ENCODE results near the gene EPB41L4A.

Gene EPB41L4A

DNA sequence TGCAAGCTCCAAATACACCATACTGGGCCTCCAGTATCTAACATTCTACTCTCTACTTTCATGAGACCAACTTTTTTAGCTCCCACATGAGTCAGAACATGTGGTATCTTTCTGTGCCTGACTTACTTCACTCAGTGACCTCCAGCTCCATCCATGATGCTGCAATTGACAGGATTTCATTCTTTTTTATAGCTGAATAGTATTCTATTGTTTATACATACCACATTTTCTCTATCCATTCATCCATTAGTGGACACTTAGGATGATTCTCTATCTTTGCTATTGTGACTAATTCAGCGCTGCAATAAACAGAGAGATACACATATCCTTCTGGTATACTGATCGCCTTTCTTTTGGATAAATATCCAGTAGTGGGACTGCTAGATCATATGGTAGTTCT is 68.5 kb downstream of the EPB41L4A start:
- DNase-seq = no peak

DNA sequence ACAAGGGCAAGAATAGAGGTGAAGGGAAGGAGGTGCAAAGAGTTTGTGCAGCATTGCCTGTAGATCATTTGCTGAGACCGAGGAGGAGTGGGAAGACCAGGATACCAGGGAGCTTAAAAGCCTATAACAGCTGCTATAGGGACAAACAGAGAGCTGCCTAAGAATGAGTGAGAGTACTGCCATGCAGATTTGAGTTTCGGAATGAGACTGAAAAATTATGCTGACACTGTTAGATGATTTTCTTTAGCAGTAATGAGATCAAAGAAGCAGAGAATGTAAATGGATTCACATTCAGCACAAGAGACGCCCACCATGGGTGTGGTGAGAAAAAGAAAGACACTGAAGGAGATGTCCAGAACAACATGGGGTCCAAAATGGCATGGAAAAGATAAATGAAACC is 69.7 kb downstream of the EPB41L4A start:
- DNase-seq = no peak

DNA sequence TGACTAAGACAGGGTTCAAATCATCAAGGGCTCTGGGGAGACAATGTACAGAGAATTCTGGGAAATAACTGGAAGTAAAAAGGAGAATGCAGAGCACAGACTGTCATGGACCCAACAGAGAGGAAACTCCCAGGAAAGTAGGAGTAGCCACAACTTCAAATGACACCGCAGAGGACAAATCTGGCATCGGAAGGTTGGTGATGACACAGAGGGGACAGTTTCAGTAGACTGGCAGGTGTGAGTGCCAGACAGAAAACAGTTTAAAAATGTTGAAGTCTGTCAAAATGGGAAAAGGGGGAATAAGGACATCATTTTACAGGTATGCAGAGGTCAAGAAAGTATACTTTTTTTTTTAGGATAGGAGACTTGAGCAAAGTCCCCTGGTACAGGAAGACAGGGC is 70.2 kb downstream of the EPB41L4A start:
- DNase-seq = no peak

DNA sequence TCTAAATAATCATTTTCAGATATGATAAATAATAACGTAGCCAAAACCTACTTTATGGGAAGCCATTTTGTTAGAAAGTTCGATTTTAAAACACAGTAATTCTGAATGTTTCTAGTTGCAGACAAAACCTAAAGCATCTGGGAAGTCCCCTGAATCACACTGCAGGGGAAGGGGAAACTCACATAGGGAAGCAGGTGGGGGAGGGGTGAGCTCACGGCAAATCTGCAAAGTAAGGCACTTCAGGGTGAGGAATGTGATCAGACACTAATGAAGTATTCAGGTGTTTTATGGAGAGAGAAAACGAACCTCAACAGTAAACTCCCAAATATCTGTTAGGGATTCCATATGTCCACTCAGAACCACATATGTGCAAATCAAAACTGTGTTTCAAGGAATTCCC is 70.7 kb downstream of the EPB41L4A start:
- DNase-seq = no peak

DNA sequence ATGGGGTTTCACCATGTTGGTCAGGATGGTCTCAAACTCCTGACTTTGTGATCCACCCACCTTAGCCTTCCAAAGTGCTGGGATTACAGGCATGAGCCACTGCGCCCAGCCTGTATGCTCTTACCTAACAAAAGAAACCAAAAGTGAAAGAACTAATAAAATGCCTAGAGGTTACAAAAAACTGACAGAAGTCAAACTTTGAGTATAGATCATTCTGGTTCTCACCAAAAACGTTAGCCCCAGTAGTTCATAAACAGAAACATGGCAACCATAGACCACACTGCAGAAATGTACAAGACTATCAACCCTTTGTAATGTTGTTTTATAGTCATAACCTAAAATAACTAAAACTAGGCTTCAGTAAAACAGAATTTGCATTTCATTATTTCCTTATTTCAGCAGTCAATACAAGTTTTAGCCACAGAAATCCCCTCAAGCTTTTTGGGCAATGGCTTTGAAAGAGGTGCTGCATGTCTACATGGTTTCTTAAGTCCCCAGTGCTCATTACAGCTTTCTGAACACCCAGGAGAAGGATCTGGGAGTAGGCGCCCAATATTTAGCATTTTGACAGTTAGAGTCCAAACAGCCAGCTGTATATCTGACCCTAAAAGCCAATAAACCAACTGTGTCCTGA is 72.5 kb downstream of the EPB41L4A start:
- DNase-seq = no peak

DNA sequence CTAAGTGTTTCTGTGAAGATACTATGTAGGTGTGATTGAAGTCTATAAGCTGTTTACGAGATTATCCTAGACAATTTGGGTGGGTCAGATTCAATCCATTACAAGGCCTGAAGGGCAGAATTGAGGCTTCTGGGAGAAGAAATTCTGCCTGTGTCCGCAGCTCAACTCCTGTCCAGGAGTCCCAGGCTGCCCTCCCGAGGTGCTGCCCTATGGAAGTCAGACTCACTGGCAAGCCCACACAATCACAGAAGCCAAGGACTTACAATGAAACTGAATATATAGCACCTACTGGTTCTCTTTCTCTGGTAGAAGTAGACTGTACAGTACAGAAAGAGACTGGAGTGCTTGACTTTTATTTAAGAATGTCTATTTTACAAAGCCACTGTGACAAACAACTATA is 74.5 kb downstream of the EPB41L4A start:
- no peak for DNase-seq

DNA sequence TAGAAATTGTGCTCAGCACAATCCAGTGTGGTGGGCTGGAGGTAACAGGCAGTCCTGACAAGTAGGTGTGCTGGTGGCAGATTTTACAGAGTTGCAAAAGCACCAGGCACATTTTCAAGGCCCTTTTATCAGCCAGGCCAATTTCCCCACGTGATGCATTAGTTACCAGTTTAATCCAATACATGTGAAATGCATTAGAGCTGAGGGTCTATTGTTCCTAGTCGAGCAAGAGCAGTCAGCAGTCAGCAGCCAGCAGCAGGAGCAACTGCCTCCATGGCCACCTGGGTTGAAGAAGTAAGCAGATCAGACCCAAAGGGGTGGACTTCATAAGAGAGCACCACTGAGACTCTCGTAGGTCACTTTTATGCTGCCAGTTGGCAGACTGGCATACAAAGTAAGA is 76.7 kb downstream of the EPB41L4A start:
- no peak for DNase-seq

DNA sequence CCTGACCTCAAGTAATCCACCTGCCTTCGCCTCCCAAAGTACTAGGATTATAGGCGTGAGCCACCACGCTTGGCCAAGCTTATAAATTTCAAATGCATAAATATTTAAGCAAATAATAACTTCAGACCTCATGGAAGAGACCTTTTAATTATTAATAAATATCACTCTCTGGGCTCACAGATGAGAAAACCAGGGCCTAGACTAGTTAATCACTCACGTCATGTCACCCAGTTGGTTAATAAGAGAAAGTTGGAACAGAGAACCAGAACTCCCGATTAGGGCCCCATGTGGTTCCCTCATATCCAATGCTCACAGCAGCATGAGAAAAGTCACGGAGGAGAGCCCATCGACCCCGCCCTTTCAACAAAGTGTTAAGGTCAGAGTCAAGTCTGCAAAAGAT is 79.3 kb downstream of the EPB41L4A start:
- no peak for DNase-seq

DNA sequence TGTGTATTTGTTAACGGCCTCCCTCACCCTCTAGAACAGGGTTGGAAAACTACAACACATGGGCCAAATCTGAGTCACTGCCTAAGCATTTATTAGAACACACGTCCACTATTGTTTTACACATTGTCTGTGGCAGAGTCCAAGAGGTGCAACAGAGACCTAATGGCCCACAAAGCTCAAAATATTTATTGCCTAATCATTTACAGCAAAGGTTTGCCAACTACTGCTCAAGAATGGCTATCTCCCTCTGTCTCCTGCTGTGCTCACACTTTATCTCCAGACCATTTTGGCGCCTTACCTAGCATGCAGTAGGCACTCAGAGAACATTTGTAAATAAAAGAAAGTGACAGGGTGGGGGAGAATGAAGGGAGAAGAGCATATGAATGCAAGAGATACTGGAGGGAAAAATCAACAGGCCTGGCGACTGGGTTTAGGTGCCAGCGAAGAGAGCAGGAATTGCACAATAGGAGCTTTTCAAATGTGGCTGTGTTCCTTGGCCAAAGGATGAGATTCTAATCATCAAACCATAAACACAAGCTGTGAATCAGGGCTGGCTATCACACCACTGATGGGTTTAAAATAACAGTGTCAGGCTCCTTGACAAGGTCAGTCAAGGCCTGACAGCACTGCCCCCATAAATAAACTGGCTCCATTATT is 80.3 kb downstream of the EPB41L4A start:
- no peak for DNase-seq

DNA sequence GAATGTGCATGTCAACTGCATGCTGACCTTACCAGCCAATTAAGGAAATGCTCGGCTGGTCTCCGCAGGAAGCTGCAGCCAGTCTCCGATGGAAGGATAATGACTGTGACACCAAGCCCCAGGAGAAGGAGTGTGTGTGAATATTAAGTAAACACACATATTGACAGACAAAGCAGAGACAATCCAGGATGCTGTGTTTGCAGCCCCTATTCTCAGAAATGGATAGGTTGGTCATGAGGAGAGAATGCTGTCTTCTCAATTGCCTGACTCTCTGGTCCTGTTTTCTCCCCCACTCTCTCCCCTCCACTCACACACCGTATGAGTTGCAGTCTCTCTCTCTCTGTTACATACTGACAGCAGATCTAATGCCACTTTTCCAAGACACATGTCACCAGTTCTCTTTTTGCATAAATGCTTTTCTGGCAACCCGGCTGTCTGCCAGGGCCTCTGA is 85.7 kb downstream of the EPB41L4A start:
- no peak for DNase-seq

DNA sequence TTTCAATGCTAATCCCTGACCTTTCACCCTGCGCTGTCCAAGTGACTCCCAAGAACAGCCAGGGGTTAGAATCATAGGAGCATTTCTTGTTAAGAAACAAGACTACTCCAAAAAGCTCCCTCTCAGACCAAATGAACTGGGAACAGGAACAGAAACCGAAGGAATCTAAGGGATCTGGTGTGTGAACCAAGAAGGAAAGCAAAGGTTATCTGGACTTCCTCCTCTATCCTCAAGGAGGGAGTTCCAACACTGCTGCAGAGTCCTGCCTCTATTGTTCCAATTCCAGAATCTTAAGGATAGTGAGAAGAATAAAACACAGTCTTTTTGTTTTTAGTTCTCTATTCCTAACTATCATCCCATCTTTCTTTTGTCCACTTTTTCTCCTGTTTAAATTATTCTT is 87.2 kb downstream of the EPB41L4A start:
- DNase-seq = no peak

DNA sequence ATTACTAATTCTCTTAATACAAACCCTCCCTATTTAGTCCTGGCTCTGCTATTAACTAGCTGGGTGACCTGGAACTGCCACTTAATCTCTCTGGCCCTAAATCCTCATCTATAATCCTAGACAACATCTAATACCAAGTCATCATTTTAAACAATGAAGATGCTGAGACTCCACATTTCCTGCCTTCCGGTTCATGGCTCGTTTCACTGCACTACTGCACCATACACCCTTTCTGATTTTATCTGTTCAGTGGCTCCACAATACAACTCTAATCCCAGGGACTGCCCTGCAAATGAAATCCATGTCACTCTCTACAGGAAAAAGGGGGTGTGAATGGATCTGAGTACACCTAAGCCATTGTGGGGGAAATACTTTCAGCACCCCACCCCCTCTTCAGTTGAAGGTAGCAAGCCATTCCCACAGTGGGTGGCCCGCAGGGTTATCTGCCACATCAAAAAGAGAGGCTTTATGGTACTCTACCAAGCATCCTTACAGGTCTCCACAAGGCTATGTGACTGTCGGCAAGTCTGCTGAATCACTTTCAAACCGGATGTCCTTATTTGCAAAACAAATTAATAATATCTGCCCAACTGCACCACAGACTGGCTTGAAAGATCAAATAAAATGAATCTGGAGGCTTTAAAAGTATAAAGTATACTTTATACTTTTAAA is 89.5 kb downstream of the EPB41L4A start:
- no peak for DNase-seq

DNA sequence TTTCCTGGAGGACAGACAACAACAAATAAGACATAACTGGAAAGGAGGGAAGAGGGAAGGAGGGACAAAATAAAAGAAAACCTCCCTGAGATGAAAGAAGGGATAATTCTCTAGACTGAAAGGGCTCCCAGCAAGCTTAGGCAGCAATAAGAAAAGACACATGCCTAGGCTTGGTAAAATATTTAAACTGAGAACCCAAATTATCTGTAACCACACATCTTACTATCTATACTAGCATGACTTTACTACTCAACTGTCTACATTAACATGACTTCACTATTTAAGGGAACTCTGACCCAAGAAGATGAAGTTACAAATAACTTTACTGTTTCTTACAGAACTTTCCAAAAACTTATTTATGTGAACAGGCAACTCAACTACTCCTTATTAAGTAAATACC is 95.9 kb downstream of the EPB41L4A start:
- no peak for DNase-seq

DNA sequence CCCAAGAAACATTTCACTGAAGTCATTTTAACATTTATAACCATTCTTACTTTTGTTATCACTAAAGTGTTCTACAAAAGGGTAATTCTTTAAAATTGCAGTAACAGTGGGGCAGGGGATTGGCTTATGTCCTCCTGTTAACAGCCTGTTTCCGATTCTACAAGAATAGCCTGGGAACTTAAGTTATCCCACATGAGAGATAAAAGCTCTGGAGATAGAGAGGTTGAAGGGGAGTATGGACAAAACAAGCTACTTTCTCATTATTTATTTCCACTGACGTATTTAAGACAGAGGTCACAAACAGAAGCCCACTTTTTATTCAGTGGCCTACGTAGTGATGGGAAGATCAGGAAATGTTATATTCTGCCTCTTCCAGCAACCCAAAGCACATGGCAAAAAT is 98.7 kb downstream of the EPB41L4A start:
- DNase-seq = no peak

DNA sequence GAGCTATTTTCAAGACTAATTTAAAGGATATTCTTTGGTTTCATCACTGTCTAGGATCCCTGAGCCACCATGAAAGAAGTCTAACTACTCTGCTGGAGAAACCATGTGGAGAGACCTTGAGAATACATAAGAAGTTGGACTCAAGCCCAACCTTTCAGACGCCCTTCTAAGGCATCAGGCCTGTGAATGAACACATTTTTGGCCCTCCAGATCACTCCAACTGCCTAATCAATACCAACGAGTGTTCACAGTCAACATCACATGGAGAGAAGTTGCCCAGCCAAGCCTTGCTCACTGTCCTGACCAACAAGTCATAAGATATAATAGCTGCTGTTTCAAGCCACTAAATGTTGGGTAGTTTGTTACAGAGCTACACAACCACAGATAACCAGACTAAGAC is 100.7 kb downstream of the EPB41L4A start:
- no peak for DNase-seq

DNA sequence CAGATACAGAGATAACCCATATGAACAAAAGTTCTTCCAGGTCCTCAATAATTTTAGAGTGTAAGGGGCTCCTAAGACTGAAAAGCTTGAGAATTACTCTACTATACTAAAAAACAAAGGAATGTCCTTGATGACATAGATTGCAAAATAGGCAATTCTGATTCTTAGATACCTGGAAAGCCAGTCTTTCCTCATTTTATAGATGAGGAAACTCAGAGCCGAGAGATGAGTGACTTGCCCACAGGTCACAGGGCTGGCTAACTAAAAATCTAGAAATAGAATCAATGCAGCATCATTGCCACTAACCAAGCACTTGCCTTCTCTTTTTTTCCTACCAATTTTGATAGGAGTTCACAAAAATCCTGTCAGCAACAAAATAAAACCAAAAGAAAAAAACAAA is 101.2 kb downstream of the EPB41L4A start:
- no peak for DNase-seq

DNA sequence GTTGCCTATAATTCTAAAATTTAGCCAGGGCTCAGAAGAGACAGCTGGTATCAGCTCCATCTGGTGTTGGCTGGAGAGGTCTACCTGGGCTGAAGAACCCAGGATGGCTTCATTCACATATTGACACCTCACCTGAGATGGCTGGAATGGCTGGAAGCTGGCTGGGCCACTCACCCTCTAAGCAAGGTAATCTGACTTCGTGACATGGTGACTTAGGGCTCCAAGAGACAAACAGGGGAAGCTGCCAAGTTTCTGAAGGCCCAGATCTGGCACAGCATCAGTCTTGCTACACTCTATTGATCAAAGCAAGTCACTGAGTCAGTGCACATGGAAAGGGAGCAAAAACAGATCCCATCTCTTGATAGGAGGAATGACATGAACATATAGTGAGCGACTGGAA is 102.3 kb downstream of the EPB41L4A start:
- DNase-seq = no peak

DNA sequence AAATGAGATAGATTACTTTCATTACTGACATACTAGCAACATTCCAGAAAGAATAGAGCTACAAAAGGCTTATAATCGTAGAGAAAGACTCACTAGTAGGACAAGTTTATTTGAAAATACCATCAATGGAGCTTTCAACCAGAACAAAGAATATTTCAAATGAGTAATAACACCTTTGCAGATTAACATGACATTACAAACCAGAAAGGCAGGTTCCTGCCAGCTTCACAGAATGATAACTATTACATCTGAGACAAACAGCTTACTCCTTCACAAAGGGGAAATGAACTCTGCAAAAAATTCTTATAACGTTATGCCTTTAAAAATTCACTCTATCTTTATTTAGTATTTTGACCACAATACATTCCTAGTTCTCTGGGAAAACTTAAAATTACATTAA is 103.1 kb downstream of the EPB41L4A start:
- DNase-seq = no peak

DNA sequence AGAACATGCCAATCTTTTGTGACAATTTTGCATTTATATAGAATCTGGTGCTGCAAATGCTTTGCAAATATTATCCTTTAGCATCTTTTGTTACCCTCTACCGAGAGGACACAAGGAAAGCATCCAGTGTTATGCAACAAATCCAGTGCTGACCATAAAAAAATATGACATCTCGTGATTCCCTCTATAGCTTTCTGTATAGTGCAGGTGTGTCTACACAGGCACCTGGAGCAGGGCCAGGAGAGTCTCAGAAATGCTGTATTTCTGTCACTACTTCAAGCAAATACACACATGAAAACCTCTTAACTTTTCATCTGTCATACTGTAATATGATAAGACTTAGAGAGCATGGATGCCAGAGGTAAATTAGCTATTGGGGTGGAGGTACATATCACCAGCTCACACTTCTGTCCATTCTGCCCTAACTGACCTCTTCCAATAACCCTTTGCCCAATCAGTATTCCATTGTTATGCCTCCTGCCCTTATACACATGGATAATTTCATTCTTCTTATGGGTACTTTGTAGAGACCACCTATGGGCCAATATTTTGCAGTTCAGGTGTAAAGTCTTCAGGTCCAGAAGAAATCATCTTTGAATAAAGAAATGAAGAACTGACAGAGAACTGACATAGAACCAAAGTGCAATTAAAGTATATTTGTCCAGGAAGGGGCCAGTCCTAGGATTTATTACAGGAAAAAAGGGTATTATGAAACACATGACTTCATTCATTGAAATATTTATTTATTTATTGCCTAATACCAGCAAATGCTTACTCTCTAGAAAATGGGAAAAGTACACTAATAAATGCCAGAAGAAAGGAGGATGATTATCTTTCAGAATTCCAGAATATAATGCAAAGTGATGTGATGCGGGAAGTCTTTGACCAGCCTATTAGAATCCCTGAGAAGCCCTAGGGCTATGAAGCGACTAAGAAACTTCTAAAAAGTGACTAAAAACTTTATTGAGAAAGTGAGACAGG is 106.5 kb downstream of the EPB41L4A start:
- DNase-seq = no peak

DNA sequence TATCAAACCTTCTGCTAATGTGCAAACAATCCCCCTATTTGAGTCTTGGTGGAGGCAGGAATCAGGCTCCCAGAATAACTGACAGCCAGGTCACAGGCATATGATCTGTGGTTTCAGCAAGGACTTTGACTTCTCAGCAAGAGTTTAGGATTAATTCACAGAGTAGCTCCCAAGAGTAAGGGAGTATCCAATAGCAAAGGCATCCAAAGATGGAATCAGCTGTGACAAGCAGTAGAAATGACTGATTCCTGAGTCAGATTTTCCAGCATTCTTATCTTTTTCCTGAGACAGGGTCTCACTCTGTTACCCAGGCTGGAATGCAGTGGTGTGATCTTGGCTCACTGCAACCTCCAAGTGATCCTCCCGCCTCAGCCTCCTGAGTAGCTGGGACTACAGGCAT is 108.3 kb downstream of the EPB41L4A start:
- no peak for DNase-seq

DNA sequence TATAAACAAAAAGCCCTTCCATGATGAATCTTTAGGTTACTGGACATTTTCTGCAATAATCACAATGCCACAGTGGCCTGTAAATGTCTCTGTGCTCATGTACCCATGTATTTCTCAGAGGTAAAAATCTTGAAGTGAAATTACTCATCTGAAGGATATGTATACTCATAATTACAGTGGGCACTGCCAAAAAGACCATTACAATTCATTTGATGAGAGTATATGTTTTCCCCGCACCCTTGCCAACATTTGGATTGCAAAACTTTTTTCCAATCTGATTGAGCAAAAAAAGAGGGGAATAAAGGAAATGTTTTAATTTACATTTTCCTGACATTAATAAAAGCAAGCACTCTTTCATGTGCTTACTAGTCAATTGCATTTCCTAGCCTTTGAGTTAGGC is 110.5 kb downstream of the EPB41L4A start:
- DNase-seq = no peak

DNA sequence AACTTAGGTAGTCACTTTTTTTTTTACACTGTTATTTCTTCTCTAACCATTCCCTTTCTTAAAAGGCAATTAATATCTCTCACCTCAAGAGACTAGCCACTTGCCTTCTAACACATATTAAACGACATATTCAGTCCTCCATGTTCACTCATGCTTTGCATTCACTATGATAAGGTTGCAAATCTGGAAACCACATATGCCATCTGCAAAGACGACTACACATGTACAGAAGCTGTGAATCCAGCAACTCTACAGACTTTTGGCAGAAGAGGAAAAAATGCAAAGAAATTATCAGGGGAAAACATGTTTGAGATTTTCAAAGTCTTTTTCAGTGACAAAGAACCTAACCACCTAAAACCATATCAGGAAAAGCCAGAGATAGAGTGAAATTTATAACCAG is 112.1 kb downstream of the EPB41L4A start:
- DNase-seq = no peak

DNA sequence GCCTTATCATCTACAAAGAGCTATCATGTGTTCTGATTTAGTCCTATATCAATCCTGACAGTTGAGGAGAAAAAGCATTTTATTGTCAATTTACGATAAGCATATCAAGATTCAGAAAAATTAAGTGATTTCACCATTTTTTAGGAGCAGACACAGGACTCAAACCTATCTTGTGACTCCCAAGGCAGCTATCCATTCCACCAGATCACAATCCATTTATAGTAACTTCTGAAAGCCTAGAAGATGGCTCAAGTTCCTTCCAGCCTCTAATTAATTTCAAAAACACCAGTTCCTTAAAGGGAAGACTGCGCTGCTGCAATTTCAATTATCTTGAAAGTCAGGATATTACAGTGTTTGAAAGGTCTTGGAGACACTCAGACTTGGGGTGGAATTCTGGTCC is 114.3 kb downstream of the EPB41L4A start:
- DNase-seq = no peak
